SK-N-SH (cell line): ENCODE results near the gene LSMEM2. TPM values are rescaled to one million over a fixed set of nuclear protein-coding genes. Genes with fewer than 3 reads are reported as not detected.

Experiments
- CTCF ChIA-PET: fragments of 300-600, 350-600 bp; formaldehyde crosslinking; extraction: SDS; loops from one replicate; lab custom pipeline; 2021; lab: Yijun Ruan, JAX
- POLR2A ChIA-PET: fragments of 350-600 bp; sonication (Branson Sonifier 250); formaldehyde crosslinking; extraction: SDS; loops from one replicate; lab custom pipeline; 2020; ENCODE audit warnings: antibody characterized with exemption, inconsistent platforms; lab: Yijun Ruan, JAX
- DNase-seq: peaks from one replicate; pipeline ENCODE4 v3.0.0; 2012
- H2AFZ ChIP-seq: fragments of 200-600 bp; sonication (generic); 2 replicates; pipeline ENCODE4 v1.8.1; 2016; ENCODE audit warnings: antibody characterized with exemption, mild to moderate bottlenecking, low read depth
- H3F3A ChIP-seq: fragments of 200-600 bp; sonication (generic); replicated peaks from 2 replicates; pipeline ENCODE3; 2016; ENCODE audit warnings: antibody characterized with exemption, mild to moderate bottlenecking; ENCODE audit not compliant: insufficient read depth
- H3K27ac ChIP-seq, 2 experiments: fragments of 200-500 bp in 1 of 2; fragments of 200-600 bp in 1 of 2; sonication (Bioruptor generic) in 1 of 2; sonication (generic), shearing (Covaris generic) in 1 of 2; 2 replicates each; pipeline versions ENCODE4 v1.5.1 to v1.6.1; 2014 to 2016; ENCODE audit warnings: low read depth in 2 of 2, inconsistent platforms in 1 of 2, low read length in 1 of 2, mild to moderate bottlenecking in 1 of 2, mixed read lengths in 1 of 2
- H3K27me3 ChIP-seq: fragments of 200-600 bp; sonication (generic), shearing (Covaris generic); 2 replicates; pipeline ENCODE4 v1.6.1; 2016; ENCODE audit warnings: mixed run types; ENCODE audit not compliant: insufficient read depth
- H3K36me3 ChIP-seq, 2 experiments: fragments of 200-500 bp in 1 of 2; fragments of 200-600 bp in 1 of 2; sonication (Bioruptor generic) in 1 of 2; sonication (generic) in 1 of 2; replicated peaks in 1 of 2; 2 replicates each; pipeline versions ENCODE3 to v1.5.1; 2014 to 2016; ENCODE audit warnings: low read length in 1 of 2, mild to moderate bottlenecking in 1 of 2; ENCODE audit not compliant: insufficient read depth in 2 of 2, control insufficient read depth in 1 of 2
- H3K4me1 ChIP-seq, 2 experiments: fragments of 200-500 bp in 1 of 2; fragments of 200-600 bp in 1 of 2; sonication (Bioruptor generic) in 1 of 2; sonication (generic), shearing (Covaris generic) in 1 of 2; 2 replicates each; pipeline versions ENCODE4 v1.5.1 to v1.6.1; 2014 to 2016; ENCODE audit warnings: low read depth in 1 of 2, low read length in 1 of 2, mixed run types in 1 of 2; ENCODE audit not compliant: insufficient read depth in 2 of 2, control insufficient read depth in 1 of 2
- H3K4me2 ChIP-seq: fragments of 200-600 bp; sonication (generic), shearing (Covaris generic); 2 replicates; pipeline ENCODE4 v1.6.1; 2017; ENCODE audit warnings: mixed run types
- H3K4me3 ChIP-seq, 2 experiments: fragments of 200-500 bp in 1 of 2; fragments of 200-600 bp in 1 of 2; sonication (Bioruptor generic) in 1 of 2; sonication (generic), shearing (Covaris generic) in 1 of 2; 2 replicates each; pipeline versions ENCODE4 v1.5.1 to v1.8.1; 2014 to 2016; ENCODE audit warnings: low read depth in 2 of 2, inconsistent platforms in 1 of 2, low read length in 1 of 2, mild to moderate bottlenecking in 1 of 2, mixed read lengths in 1 of 2, moderate library complexity in 1 of 2
- H3K79me2 ChIP-seq: fragments of 200-600 bp; sonication (generic); 2 replicates; pipeline ENCODE4 v1.8.1; 2017; ENCODE audit warnings: mild to moderate bottlenecking; ENCODE audit not compliant: insufficient read depth
- H3K9ac ChIP-seq: fragments of 200-600 bp; sonication (generic); 2 replicates; pipeline ENCODE4 v1.6.1; 2017; ENCODE audit warnings: mixed run types
- H3K9me2 ChIP-seq: fragments of 200-600 bp; sonication (generic); 2 replicates; pipeline ENCODE4 v1.6.1; 2017; ENCODE audit warnings: mixed run types
- H3K9me3 ChIP-seq: fragments of 200-600 bp; sonication (generic); 2 replicates; pipeline ENCODE4 v1.6.1; 2017; ENCODE audit warnings: mixed run types, mild to moderate bottlenecking, moderate library complexity
- H4K20me1 ChIP-seq: fragments of 200-600 bp; sonication (generic); 2 replicates; pipeline ENCODE4 v1.6.1; 2017; ENCODE audit warnings: mild to moderate bottlenecking, mixed run types; ENCODE audit not compliant: insufficient read depth
- CTCF ChIP-seq: fragments of 200-600 bp; sonication (generic); IDR thresholded peaks from 2 replicates; pipeline ENCODE4 v1.6.1; 2017; ENCODE audit warnings: antibody characterized with exemption, mild to moderate bottlenecking, moderate library complexity
- EZH2phosphoT487 ChIP-seq: fragments of 200-600 bp; sonication (generic); IDR thresholded peaks from 2 replicates; pipeline ENCODE4 v1.6.1; 2017; ENCODE audit warnings: low read depth, mixed run types, mild to moderate bottlenecking, antibody characterized with exemption, moderate library complexity, borderline replicate concordance
- FOSL2 ChIP-seq: IDR thresholded peaks from 2 replicates; pipeline ENCODE4 v1.4.0; 2012; ENCODE audit warnings: low read depth, mild to moderate bottlenecking, moderate library complexity, borderline replicate concordance
- GABPA ChIP-seq: IDR thresholded peaks from 2 replicates; pipeline ENCODE4 v1.4.0; 2012; ENCODE audit warnings: low read depth, mild to moderate bottlenecking
- MAX ChIP-seq: IDR thresholded peaks from 2 replicates; pipeline ENCODE4 v1.4.0; 2012; ENCODE audit warnings: low read depth
- MEF2A ChIP-seq: IDR thresholded peaks from 2 replicates; pipeline ENCODE4 v1.4.0; 2012; ENCODE audit warnings: low read depth, borderline replicate concordance
- NRF1 ChIP-seq: IDR thresholded peaks from 2 replicates; pipeline ENCODE4 v1.6.1; 2012; ENCODE audit warnings: low read depth, mild to moderate bottlenecking, low read length
- PBX3 ChIP-seq: IDR thresholded peaks from 2 replicates; pipeline ENCODE4; 2012
- POLR2AphosphoS5 ChIP-seq: IDR thresholded peaks from 2 replicates; pipeline ENCODE4 v1.6.1; 2012; ENCODE audit warnings: low read depth, low read length
- REST ChIP-seq: IDR thresholded peaks from 2 replicates; pipeline ENCODE4 v1.6.1; 2012; ENCODE audit warnings: mild to moderate bottlenecking, low read depth, low read length, moderate library complexity
- RFX5 ChIP-seq: IDR thresholded peaks from 2 replicates; pipeline ENCODE4 v1.6.1; 2012; ENCODE audit warnings: mild to moderate bottlenecking, improper control_type of control experiment, low read length
- TAF1 ChIP-seq: IDR thresholded peaks from 2 replicates; pipeline ENCODE4 v1.6.1; 2012; ENCODE audit warnings: low read depth, mild to moderate bottlenecking, low read length, moderate library complexity, borderline replicate concordance
- TCF12 ChIP-seq: IDR thresholded peaks from 2 replicates; pipeline ENCODE4 v1.4.0; 2012
- TEAD4 ChIP-seq: IDR thresholded peaks from 2 replicates; pipeline ENCODE4 v1.4.0; 2012; ENCODE audit warnings: mild to moderate bottlenecking, borderline replicate concordance; ENCODE audit not compliant: insufficient read depth
- USF2 ChIP-seq: fragments of 150-350 bp; IDR thresholded peaks from 2 replicates; pipeline ENCODE4 v1.6.1; 2017; ENCODE audit warnings: antibody characterized with exemption, low read length, low read depth, borderline replicate concordance
- YY1 ChIP-seq: IDR thresholded peaks from 2 replicates; pipeline ENCODE4 v1.4.0; 2012; ENCODE audit warnings: low read depth, mild to moderate bottlenecking
- ZBTB33 ChIP-seq: IDR thresholded peaks from 2 replicates; pipeline ENCODE4 v1.4.0; 2012; ENCODE audit warnings: low read depth, borderline replicate concordance
- WGBS: methylation state at CpG from one replicate; pipeline ENCODE4 v1.1.6; 2017; ENCODE audit warnings: low lambda C conversion rate; 5-methylcytosine and 5-hydroxymethylcytosine counted together
- polyA plus RNA-seq, 3 experiments: library from polyadenylated mRNA; depleted of rRNA; stranded (reverse); fragments of >200 nt; gene quantifications; 2 replicates each; pipeline ENCODE4 v1.2.3, GENCODE V29; 2012

The LSMEM2 gene
- polyA plus RNA-seq, 1 of the 3 experiments (the other 2 are of a cell fraction): 0.03 TPM

GRCh38 chr3:50325497-50326181 lies 46.8 kb downstream of the LSMEM2 start:
- H3K27ac ChIP-seq: no peak overlapping the region
- no peaks in the 10 kb centered on the region for H4K20me1 ChIP-seq
- 89% methylated on average over 11 of the region's 11 CpGs for WGBS
- no peaks in the 10 kb centered on the region for H3K9me2 ChIP-seq
- H3K36me3 ChIP-seq: peaks cover 4 to 31% of the 10 kb centered on the region in 2 experiments
- H3K27me3 ChIP-seq: no peaks in the 10 kb centered on the region
- no peaks in the 10 kb centered on the region for H3K9me3 ChIP-seq
- no peak overlapping the region for H2AFZ ChIP-seq
- DNase-seq: no peak
- H3K4me2 ChIP-seq: no peak overlapping the region
- CTCF ChIA-PET: interaction anchor here (1.0 to 2.4 kb wide), 10 partner anchors 9 to 225 kb away, joined by 3 to 16 read pairs (median 4); partner anchors contain the start of genes HYAL1, HYAL3 and NAA80
- H3K4me1 ChIP-seq: peaks cover 0 to 25% of the 10 kb centered on the region in 2 experiments; a peak in 2 of 4 replicates
- no peak overlapping the region for H3K9ac ChIP-seq
- H3F3A ChIP-seq: peaks cover 31% of the 10 kb centered on the region
- POLR2A ChIA-PET: no interaction called here
- peaks cover 27% of the 10 kb centered on the region for H3K79me2 ChIP-seq
- TF ChIP-seq TCF12: no peak
- no peak for TF ChIP-seq MAX
- no peak for TF ChIP-seq EZH2phosphoT487
- TF ChIP-seq NRF1: no peak
- TF ChIP-seq ZBTB33: no peak
- no peak for TF ChIP-seq FOSL2
- TF ChIP-seq YY1: no peak
- no peak for TF ChIP-seq MEF2A
- TF ChIP-seq PBX3: no peak
- no peak for TF ChIP-seq TEAD4
- no peak for TF ChIP-seq GABPA
- no peak for TF ChIP-seq RFX5
- TF ChIP-seq USF2: no peak
- no peak for TF ChIP-seq REST
- TF ChIP-seq POLR2AphosphoS5: no peak
- TF ChIP-seq CTCF: no peak
- no peak for TF ChIP-seq TAF1
- H3K4me3 ChIP-seq: no peak overlapping the region
